Right atrium auricular region (tissue), 2 donors: ENCODE results near the gene SCART1. TPM values are rescaled to one million over a fixed set of nuclear protein-coding genes. Genes with fewer than 3 reads are reported as not detected.

ENCODE experiments used
- DNase-seq: peaks from one replicate; pipeline ENCODE4 v3.0.0-alpha.2; 2019; ENCODE audit warnings: low spot score
- H3K27ac ChIP-seq, 2 donors: fragments of 200-600 bp; sonication (generic); 1 replicate in 1 of 2; 2 replicates in 1 of 2; pipeline ENCODE4 v1.5.1; 2016 to 2019
- H3K27me3 ChIP-seq, 2 donors: fragments of 200-600 bp; sonication (generic); one replicate each; pipeline versions ENCODE4 v1.5.1 to v1.6.0; 2017 to 2019
- H3K36me3 ChIP-seq: fragments of 200-600 bp; sonication (generic); one replicate; pipeline ENCODE4 v1.5.1; 2016
- H3K4me1 ChIP-seq, 2 donors: fragments of 200-600 bp; sonication (generic); one replicate each; pipeline versions ENCODE4 v1.5.1 to v1.6.0; 2017 to 2019
- H3K4me3 ChIP-seq, 2 donors: fragments of 200-600 bp; sonication (generic); 1 replicate in 1 of 2; 2 replicates in 1 of 2; pipeline ENCODE4 v1.5.1; 2017 to 2019; ENCODE audit warnings: mild to moderate bottlenecking in 1 of 2, moderate library complexity in 1 of 2
- H3K9me3 ChIP-seq, 2 donors: fragments of 200-600 bp; sonication (generic); one replicate each; pipeline ENCODE4 v1.5.1; 2019
- CTCF ChIP-seq, 2 donors: fragments of 200-600 bp; sonication (generic); IDR thresholded peaks; one replicate each; pipeline ENCODE4 v1.5.1; 2019; ENCODE audit warnings: antibody characterized with exemption in 2 of 2
- total RNA-seq, 2 donors: library from RNA; depleted of rRNA; stranded (reverse); fragments of >200 nt; gene quantifications; one replicate each; pipeline ENCODE4 v1.1.0, GENCODE V29; 2016

SCART1 gene
- total RNA-seq, 2 donors from 2014 or later: 0.22 to 0.24 TPM

- no peak overlapping the region for H3K27ac ChIP-seq
- no peak for TF ChIP-seq CTCF (IDR thresholded peaks at IDR 0.05)
- no peak overlapping the region for H3K4me3 ChIP-seq
- peak; percentile 38 for DNase-seq
- no peaks in the 10 kb centered on the region for H3K36me3 ChIP-seq
- H3K9me3 ChIP-seq: peaks cover 0 to 12% of the 10 kb centered on the region in 2 donors
- no peaks in the 10 kb centered on the region for H3K4me1 ChIP-seq
- H3K27me3 ChIP-seq: no peaks in the 10 kb centered on the region
These were observed 11.4 kb upstream of the SCART1 start for GRCh38 chr10:133442191-133442966.

GRCh38 chr10:133442967-133443924 is 10.5 kb upstream of the SCART1 start:
- TF ChIP-seq CTCF (IDR thresholded peaks at IDR 0.05): no peak
- Histone ChIP-seq H3K27me3 (no peaks in the 10 kb centered on the region), H3K9me3 (peaks cover 0 to 21% of the 10 kb centered on the region in 2 donors), H3K4me1 (no peaks in the 10 kb centered on the region), H3K4me3 (no peak overlapping the region), H3K36me3 (no peaks in the 10 kb centered on the region), H3K27ac (no peak overlapping the region)
- peak; percentile 38 for DNase-seq

- Histone ChIP-seq H3K27ac (no peak overlapping the region), H3K27me3 (no peaks in the 10 kb centered on the region), H3K4me1 (no peaks in the 10 kb centered on the region), H3K9me3 (peaks cover 0 to 34% of the 10 kb centered on the region in 2 donors), H3K4me3 (no peak overlapping the region), H3K36me3 (no peaks in the 10 kb centered on the region)
- DNase-seq: peak; percentile 18
- TF ChIP-seq CTCF (IDR thresholded peaks at IDR 0.05): no peak
These were observed 9.1 kb upstream of the SCART1 start for GRCh38 chr10:133444342-133445267.

GRCh38 chr10:133445268-133445732 is 8.4 kb upstream of the SCART1 start:
- TF ChIP-seq CTCF (IDR thresholded peaks at IDR 0.05): no peak
- H3K36me3 ChIP-seq: no peaks in the 10 kb centered on the region
- H3K4me1 ChIP-seq: no peaks in the 10 kb centered on the region
- peaks cover 0 to 34% of the 10 kb centered on the region in 2 donors for H3K9me3 ChIP-seq
- no peaks in the 10 kb centered on the region for H3K27me3 ChIP-seq
- H3K4me3 ChIP-seq: no peak overlapping the region
- peak; percentile 38 for DNase-seq
- H3K27ac ChIP-seq: no peak overlapping the region
